Measurements from ENCODE around the gene DLGAP4. TPM values are rescaled to one million over a fixed set of nuclear protein-coding genes. Genes with fewer than 3 reads are reported as not detected.

Gene DLGAP4
- total RNA-seq, 2 experiments from 2014 or later, result 10.5 to 14.6 TPM

DNA sequence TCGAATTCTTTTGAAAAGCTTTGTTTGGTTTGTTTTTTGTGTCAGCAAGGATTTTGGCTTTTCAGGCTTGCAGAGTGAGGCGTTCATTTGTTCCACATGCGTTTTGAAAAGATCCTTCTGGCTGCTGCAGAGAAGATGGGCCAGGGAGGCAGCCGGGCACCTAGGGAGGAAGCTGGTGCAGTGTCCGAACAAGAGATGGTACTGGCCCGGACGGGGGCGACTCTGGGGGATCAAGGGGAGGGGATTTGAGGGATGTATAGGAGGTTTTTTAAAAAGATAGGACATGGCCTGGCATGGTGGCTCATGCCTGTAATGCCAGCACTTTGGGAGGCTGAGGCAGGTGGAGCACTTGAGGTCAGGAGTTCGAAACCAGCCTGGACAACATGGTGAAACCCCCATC is 55.3 kb downstream of the DLGAP4 start:
- no peak for DNase-seq
- no peaks in the 10 kb centered on the region for H3K36me3 Mint-ChIP-seq
- H3K4me1 Mint-ChIP-seq, result no peaks in the 10 kb centered on the region
- H3K27ac Mint-ChIP-seq, result no peak overlapping the region
- peaks cover 3% of the 10 kb centered on the region for H3K27me3 Mint-ChIP-seq
- no peak overlapping the region for H3K4me3 Mint-ChIP-seq
- no peaks in the 10 kb centered on the region for H3K9me3 Mint-ChIP-seq

DNA sequence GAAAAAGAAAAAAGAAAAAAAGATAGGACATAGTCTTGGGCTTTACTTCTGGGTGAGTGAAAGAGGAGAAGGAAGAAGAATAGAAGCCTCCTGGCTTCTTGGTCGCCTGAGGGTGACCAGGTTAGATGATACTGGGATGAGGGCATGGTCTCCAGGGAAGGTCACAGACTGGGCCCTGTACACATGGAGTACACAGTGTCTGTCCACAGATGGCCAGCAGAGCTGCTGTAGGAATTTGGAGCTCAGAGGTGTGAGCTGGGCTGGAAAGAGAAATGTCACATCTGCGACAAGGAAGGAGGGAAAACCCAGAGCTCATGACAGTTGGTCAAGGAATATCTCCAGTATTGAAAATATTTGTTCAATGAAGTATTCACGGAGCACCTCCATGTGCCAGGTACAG is 56.1 kb downstream of the DLGAP4 start:
- DNase-seq, result no peak
- Mint-ChIP-seq H3K27ac (no peak overlapping the region), H3K27me3 (peaks cover 3% of the 10 kb centered on the region), H3K4me3 (no peak overlapping the region), H3K9me3 (no peaks in the 10 kb centered on the region), H3K36me3 (no peaks in the 10 kb centered on the region), H3K4me1 (no peaks in the 10 kb centered on the region)

DNA sequence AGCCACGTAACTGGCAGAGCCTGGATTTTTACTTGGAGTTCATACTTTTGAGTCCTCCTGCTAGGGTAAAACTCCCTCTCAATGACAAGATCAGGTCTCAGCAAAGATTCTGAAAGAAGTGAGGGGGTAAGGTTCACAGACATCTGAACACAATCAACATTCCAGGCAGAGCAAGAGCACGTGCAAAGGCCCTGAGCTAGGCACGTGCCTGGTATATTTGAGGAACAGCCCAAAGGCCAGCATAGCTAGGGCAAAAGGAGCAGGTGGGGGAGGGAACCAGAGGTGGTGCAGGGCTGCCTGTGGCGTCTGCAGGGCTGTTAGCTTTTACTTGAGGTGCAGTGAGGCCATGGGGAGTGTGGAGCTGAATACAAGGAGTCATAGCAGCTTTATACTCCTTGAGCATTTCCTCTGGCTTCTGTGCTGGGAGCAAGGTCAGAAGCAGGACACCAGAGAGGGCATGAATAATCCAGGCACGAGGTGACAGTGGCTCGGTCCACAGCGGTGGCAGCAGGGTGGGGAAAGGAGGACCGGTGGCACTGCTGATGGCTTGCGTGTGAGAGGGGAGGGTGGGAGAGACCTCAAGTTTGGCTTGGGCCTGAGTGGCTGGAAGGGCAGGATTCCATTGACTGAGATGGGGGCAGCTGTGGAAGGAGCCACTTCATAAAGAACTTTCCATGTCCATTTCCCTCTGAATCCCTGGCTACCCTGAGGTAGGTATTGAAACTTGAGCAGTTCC is 57.0 kb downstream of the DLGAP4 start:
- Mint-ChIP-seq H3K4me1 (no peaks in the 10 kb centered on the region), H3K27me3 (peaks cover 3% of the 10 kb centered on the region), H3K9me3 (no peaks in the 10 kb centered on the region), H3K36me3 (no peaks in the 10 kb centered on the region), H3K4me3 (no peak overlapping the region), H3K27ac (no peak overlapping the region)
- DNase-seq, result no peak

DNA sequence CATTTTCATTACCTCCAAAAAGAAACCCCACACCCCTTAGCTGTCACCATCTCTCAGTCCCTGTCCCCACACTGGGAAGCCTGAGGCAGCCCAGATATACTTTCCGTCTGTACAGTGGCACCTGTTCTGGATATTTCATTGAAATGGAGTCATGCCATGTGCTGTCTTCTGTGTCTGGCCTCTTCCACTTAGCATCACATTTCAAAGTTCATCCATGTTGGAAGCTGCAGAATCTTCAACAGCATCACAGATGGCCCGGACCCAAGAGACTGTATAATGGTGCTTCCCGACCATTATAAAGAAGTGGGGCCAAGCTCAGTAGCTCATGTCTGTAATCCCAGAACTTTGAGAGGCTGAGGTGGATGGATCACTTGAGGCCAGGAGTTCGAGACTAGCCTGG is 58.4 kb downstream of the DLGAP4 start:
- Mint-ChIP-seq H3K4me3 (no peak overlapping the region), H3K27ac (no peak overlapping the region), H3K4me1 (no peaks in the 10 kb centered on the region), H3K9me3 (no peaks in the 10 kb centered on the region), H3K36me3 (no peaks in the 10 kb centered on the region), H3K27me3 (peaks cover 3% of the 10 kb centered on the region)
- DNase-seq, result no peak

DNA sequence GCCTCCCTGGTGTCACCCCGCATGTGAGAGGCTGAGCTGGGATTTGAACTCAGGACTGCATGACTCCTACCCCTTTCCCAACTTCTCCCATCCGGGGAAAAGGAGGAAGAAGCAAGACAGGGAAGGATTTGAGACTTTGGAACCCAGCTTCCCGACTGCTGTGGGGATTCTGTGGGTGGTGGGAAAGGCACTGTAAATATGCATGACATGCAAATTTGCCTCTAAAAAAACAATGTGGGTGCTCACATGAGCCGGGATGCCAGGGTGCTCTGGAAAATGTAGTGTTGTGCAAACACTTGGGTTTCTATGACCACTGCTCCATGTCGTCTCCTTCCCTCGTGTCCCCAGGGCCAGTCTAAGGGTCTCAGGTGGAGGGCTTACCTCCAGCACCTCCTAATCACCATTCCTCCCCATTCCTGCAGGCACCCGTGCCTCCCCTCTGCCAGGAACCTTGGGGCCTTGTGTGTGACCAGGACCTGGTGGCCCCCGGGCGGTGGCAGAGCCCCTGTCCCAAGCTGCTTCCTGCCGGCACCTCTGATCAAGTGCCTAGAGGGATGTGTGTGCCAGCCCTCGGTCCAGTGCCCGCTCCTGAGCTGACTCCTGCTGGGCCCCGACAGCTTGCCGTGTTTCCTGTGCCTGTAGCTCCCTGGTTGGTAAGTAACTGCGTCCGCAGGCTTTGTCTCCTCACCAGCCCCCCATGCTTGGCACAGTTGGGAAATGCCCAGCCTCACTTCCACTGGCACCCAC is 60.7 kb downstream of the DLGAP4 start:
- DNase-seq, result no peak
- Mint-ChIP-seq H3K9me3 (no peaks in the 10 kb centered on the region), H3K4me3 (no peak overlapping the region), H3K27ac (no peak overlapping the region), H3K27me3 (no peaks in the 10 kb centered on the region), H3K36me3 (no peaks in the 10 kb centered on the region), H3K4me1 (no peaks in the 10 kb centered on the region)

DNA sequence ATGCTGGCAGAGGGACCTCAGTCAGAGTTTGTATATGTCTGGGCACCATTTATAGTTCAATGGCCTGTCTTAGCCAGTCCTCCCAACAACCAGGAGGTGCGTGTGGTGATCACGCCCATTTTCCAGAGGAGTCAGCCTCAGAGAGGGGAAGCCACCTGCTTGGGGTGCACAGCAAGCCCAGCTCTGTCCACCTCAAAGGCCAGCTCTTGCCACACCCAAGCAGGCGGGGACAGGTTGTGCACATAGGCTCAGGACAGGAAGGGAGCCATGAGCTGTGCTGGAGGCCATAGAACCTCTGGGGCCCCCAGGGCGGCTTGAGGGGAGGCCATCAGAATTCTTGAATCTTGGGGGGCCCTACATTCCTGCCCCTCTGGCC is 61.2 kb downstream of the DLGAP4 start:
- no peak for DNase-seq
- Mint-ChIP-seq H3K36me3 (no peaks in the 10 kb centered on the region), H3K27ac (no peak overlapping the region), H3K4me3 (no peak overlapping the region), H3K9me3 (no peaks in the 10 kb centered on the region), H3K4me1 (no peaks in the 10 kb centered on the region), H3K27me3 (peaks cover 3% of the 10 kb centered on the region)

DNA sequence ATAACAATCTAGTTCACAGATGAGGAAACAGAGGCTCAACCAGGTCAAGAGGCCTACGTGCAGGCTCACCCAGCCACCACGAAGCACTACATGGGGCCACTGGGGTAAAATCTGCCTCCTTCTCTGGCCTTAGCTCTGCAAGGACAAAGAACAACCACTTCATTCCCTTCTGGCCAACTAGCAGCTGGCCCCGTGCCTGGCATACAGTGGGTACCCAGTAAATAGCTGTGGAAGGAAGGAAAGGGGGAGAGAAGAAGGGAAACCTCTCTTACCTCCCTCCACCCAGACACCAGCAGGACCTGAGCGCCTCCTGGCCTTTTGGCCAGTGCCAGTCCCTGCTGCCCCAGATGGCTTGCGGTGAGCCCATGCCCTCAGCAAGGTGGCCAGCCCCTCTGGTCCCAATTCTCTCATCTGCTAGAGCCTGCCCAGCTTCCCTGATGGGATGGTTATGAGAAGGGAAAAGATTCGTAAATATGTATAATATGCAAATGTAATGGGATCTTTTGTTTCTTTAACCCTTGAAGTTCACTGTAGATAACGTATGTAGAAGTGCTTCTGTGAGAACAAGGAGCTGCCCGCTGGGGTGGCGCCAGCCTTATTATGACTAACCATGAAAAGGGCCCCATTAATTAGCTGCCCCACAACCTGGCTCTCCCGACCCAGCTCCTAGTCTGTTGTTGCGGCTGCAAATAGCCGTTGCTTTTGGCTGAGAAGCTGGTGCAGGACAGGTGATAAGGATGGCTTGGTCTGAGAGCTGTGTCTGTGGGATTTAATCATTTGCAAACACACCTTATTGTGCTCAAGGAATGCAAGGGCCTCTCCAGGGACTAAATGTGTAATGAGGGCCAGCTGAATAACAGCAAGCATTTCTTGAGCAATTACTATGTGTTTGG is 62.0 kb downstream of the DLGAP4 start:
- H3K27ac Mint-ChIP-seq, result no peak overlapping the region
- H3K4me1 Mint-ChIP-seq, result no peaks in the 10 kb centered on the region
- no peaks in the 10 kb centered on the region for H3K36me3 Mint-ChIP-seq
- H3K27me3 Mint-ChIP-seq, result peaks cover 8% of the 10 kb centered on the region
- no peaks in the 10 kb centered on the region for H3K9me3 Mint-ChIP-seq
- no peak for DNase-seq
- H3K4me3 Mint-ChIP-seq, result no peak overlapping the region

DNA sequence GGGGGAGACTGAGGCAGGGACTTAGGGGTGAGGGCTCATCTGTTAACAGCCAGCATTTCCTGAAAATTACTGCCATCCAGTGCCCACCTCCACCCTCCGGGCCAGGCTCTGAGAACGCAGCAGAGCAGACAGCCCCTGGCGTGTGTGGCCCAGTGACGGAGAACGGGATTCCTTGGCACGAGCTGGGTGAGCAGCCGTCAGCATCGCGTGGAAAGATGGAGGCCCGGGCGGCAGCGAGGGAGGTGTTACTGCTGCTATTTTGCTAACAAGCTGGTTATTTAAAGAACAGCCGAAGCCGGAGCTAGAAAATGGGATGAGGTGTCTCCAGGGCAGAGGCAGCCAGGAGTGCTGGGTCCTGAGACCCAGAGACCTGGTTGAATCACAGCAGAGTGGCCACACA is 62.7 kb downstream of the DLGAP4 start:
- H3K9me3 Mint-ChIP-seq, result no peaks in the 10 kb centered on the region
- H3K4me3 Mint-ChIP-seq, result no peak overlapping the region
- no peaks in the 10 kb centered on the region for H3K36me3 Mint-ChIP-seq
- DNase-seq, result no peak
- no peak overlapping the region for H3K27ac Mint-ChIP-seq
- no peaks in the 10 kb centered on the region for H3K4me1 Mint-ChIP-seq
- H3K27me3 Mint-ChIP-seq, result peaks cover 8% of the 10 kb centered on the region

DNA sequence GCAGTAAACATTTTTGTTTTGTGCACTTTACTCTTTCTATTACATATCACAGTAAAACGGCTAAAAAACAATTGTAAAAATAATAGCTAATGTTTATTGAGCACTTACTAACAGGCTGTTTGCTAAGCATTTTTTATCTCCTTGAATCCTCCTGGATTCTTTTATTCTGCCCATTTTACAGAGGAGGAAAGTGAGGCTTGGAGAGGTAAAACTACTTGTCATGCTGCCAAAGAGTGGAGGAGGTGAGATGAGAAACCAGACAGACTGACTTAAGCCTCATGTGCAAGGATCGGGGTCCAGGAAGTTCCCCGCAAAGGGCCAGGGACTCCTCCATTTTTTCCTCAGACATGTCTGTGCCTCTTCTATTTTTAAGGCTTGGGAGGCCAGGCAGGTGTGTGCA is 63.6 kb downstream of the DLGAP4 start:
- Mint-ChIP-seq H3K36me3 (no peaks in the 10 kb centered on the region), H3K9me3 (no peaks in the 10 kb centered on the region), H3K4me3 (no peak overlapping the region)

DNA sequence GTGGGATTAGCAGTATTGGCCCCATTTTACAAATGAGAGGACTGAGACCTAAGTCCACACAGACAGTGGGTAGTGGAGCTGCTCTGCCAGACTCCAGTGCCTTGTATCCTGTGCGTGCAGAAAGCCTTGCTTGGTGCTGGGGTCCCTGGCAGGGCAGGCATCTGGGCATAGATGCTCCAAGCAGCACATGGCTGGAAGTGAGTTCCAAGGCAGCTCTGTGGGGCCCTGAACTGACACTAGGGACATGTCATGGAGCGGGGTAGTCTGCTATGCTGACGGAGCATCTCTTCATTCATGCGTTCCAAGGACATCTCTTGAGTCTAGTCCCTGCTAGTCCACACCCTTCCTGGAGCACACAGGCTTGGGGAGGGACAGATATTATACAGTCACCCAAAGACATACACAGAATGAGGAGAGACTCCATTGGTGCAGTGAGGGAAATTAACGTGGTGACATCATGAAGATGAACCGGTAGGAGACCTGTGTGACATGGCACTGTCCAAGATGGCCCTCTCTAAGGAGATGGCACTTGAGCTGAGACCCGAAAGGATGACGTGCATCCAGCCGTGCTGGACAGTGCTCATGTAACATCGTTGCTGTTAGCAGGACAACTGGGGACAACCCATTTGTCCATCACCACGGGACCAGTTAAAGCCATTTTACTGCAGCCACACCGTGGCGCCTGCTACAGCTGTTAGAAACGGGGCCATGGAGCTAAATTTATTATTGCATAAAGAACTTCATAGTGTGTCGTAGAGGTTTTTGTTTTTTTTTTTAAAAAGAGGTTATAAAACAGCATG is 65.1 kb downstream of the DLGAP4 start:
- Mint-ChIP-seq H3K4me3 (no peak overlapping the region), H3K4me1 (no peaks in the 10 kb centered on the region), H3K9me3 (no peaks in the 10 kb centered on the region), H3K36me3 (no peaks in the 10 kb centered on the region), H3K27me3 (peaks cover 13% of the 10 kb centered on the region), H3K27ac (no peak overlapping the region)
- DNase-seq, result no peak

More for the DNA sequence above, 63.6 kb downstream of the DLGAP4 start:
- DNase-seq, result no peak
- no peak overlapping the region for H3K27ac Mint-ChIP-seq
- H3K4me1 Mint-ChIP-seq, result no peaks in the 10 kb centered on the region
- peaks cover 13% of the 10 kb centered on the region for H3K27me3 Mint-ChIP-seq

DNA sequence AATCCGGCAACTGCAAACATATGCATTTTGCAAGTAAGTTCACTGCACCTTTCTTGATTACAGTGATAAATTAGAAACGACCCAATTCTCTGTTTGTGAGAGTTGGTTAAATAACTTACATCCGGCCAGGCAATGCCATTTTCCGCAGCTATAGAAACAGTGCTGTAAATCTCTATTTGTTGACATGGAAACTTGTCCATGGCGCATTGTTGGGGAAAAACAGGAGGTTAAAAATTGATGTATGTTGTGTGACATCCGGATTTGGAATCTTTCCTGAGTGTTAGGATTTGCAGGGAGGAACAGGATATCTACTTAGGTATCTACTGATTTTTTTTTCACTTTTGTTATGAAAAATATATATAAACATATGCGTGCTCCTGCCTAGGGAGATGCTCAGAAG is 66.5 kb downstream of the DLGAP4 start:
- peaks cover 23% of the 10 kb centered on the region for H3K27me3 Mint-ChIP-seq
- H3K4me3 Mint-ChIP-seq, result no peak overlapping the region
- H3K4me1 Mint-ChIP-seq, result no peaks in the 10 kb centered on the region
- H3K27ac Mint-ChIP-seq, result no peak overlapping the region
- no peaks in the 10 kb centered on the region for H3K9me3 Mint-ChIP-seq
- no peak for DNase-seq
- no peaks in the 10 kb centered on the region for H3K36me3 Mint-ChIP-seq

DNA sequence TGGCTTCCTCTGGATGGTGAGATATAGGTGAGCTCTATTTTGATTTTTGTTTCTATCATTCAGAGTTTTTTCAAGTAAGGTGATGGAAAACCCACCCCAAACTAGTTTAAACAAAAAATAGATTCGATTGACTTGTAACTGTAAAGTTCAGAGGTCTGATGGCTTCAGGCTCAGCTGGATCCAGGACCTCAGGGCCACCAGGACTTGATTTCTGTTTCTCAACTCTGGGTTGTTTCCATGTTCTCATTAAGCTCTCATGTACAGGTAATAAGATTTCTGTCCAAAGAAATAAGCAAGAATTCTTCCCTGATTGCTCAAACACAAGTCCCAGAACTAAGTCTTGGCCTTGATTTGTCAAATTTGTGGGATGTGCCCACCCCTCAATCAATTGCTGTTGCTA is 67.0 kb downstream of the DLGAP4 start:
- Mint-ChIP-seq H3K27me3 (peaks cover 25% of the 10 kb centered on the region), H3K9me3 (no peaks in the 10 kb centered on the region), H3K36me3 (no peaks in the 10 kb centered on the region), H3K27ac (no peak overlapping the region), H3K4me3 (no peak overlapping the region), H3K4me1 (no peaks in the 10 kb centered on the region)
- DNase-seq, result no peak

DNA sequence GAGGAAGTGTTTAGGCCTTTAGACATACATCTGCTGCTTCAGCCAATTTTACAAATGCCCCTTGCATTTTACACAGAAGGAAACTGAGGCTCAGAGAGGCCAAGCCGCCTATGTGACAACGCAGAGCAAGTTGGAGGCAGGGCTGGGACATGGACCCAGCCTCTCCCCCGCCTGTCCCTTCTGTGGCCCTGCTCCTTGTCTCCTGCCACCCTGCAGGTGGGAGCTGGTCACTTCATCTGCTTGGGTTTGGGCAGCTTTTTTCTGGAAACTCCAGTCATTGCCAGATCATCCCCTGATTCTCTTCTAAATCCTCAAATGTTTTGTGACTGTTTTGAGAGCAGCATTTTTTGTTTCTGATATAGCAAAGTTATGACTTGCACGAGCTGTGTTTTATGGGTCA is 68.9 kb downstream of the DLGAP4 start:
- Mint-ChIP-seq H3K27me3 (peaks cover 37% of the 10 kb centered on the region), H3K36me3 (no peaks in the 10 kb centered on the region), H3K9me3 (no peaks in the 10 kb centered on the region), H3K4me3 (no peak overlapping the region), H3K27ac (no peak overlapping the region), H3K4me1 (no peaks in the 10 kb centered on the region)
- DNase-seq, result no peak

DNA sequence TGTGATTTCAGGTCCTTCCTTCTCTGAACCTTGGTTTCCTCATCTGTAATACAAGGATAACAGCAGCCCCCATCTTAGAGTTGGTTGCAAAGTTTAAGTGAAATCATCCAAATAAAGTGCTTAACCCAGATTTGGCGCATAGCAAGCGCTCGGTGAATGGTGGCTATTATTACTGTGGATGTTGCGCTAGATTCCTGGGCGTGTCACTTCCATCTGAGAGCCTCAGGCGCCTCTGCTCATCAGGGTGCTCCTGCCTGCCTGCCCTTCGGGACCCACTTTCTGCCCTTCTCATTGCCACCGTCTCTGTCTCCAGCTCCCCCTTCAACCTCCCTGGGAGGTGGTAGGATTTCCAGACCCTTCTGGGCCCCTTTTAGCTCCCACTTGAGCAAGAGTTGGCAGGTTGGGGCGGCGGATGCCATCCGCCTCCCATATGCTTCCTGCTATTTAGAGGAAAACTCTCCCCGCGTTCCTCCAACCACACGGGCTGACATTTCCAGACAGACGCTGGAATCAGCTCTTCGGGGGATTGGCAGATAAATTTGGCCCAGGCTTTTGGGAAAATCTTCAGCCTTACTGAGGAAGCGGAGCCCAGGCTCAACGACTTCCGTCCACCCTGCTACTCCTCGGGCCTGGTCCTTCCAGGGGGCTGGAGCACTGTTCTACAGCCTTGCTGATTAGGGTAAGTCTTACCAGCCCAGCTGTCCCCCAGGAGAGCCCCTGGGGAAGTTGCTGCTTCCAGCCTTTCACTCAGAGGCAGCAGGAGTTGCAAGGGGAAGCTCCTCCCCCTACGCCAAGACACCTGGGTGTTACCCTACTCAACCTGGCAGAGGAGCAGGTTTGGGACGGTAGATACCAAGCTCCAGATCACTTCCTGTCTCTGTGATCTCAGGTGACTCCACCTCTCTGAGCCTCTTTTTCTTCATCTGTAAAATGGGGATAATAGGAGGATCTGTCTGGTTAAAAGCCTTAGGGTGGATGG is 71.5 kb downstream of the DLGAP4 start:
- H3K9me3 Mint-ChIP-seq, result no peaks in the 10 kb centered on the region
- H3K4me3 Mint-ChIP-seq, result no peak overlapping the region
- H3K27ac Mint-ChIP-seq, result no peak overlapping the region
- DNase-seq, result no peak
- peaks cover 31% of the 10 kb centered on the region for H3K27me3 Mint-ChIP-seq
- H3K4me1 Mint-ChIP-seq, result no peaks in the 10 kb centered on the region
- no peaks in the 10 kb centered on the region for H3K36me3 Mint-ChIP-seq

Measured in activated naive CD8-positive, alpha-beta T cell treated with anti-CD3 and anti-CD28 coated beads for 36 hours (primary cell).